SU-DHL-6 (cell line): ENCODE data around the gene KRT17.

Experiments used
- CTCF ChIP-seq: fragments of 200-600 bp; sonication (generic); IDR thresholded peaks from one replicate; pipeline ENCODE4 v1.5.1; 2017; ENCODE audit warnings: antibody characterized with exemption, mild to moderate bottlenecking, low read length, moderate library complexity; ENCODE audit not compliant: insufficient read depth, poor library complexity, severe bottlenecking
- EZH2phosphoT487 ChIP-seq: fragments of 200-600 bp; sonication (generic), shearing (Covaris generic); conservative IDR thresholded peaks from 2 replicates; pipeline ENCODE4 v1.6.1; 2018; ENCODE audit warnings: mild to moderate bottlenecking, antibody characterized with exemption, low read length, moderate library complexity, mixed read lengths

DNA sequence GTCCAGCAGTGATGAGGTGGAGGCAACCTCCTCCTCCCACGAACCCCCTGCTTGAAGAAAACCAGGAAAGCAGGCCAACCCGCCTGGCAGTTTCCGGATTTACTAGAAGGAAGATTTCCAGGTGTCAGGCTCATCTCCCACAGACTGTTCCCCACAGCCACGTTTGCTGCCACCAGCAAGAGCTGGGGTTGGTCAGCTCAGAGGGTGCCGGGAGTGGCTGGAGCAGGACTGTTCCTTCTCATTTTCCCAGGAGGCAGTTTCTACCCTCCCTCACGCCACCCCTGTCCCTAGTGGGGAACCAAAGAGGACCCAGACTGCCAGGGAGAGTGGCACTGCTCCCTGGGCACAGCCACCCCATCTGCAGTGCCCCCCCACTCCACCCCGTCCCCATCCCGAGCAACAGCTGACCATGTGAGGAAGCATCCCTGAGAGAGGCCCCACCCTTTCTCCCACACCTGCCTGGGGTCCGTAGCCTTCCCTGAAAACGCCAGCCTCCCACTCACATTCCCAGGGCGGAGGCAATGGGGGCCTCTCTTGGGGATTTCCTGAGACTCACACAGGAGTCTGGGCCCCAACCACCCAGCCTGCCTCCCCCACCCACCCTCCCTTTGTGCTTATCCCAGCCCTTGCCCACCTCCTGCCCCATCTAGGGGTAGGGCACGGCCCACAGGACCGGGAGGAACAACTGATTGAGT, 5.9 kb downstream of the KRT17 start:
- TF ChIP-seq CTCF (no peak), EZH2phosphoT487 (no peak)
